Heart right ventricle (tissue), 16 donors: ENCODE results near the gene HIF1AN. TPM values are rescaled to one million over a fixed set of nuclear protein-coding genes. Genes with fewer than 3 reads are reported as not detected.

ENCODE experiments used
- ATAC-seq, 8 donors: fragments of 200-7000 bp; cut with Tn5 transposase; one replicate each; pipeline ENCODE4 v1.9.1; 2020; ENCODE audit warnings: mild to moderate bottlenecking in 8 of 8, moderate library complexity in 8 of 8, moderate number of reproducible peaks in 1 of 8
- DNase-seq, 2 donors: peaks; one replicate each; pipeline ENCODE4 v3.0.0-alpha.2; 2020
- H3K27ac ChIP-seq, 10 donors: fragments of 200-600 bp; sonication (generic) in 2 of 10; one replicate each; pipeline versions ENCODE4 v1.5.0 to v1.8.0; 2020 to 2022; ENCODE audit warnings: mild to moderate bottlenecking in 3 of 10
- H3K27me3 ChIP-seq, 7 donors: fragments of 200-600 bp; one replicate each; pipeline ENCODE4 v1.8.0; 2021 to 2022; ENCODE audit warnings: mild to moderate bottlenecking in 2 of 7
- H3K36me3 ChIP-seq, 9 donors: fragments of 200-600 bp; sonication (generic) in 1 of 9; one replicate each; pipeline versions ENCODE4 v1.5.0 to v1.8.0; 2020 to 2022; ENCODE audit warnings: mild to moderate bottlenecking in 2 of 9
- H3K4me1 ChIP-seq, 9 donors: fragments of 200-600 bp; sonication (generic) in 1 of 9; one replicate each; pipeline versions ENCODE4 v1.5.0 to v1.8.0; 2020 to 2022; ENCODE audit warnings: mild to moderate bottlenecking in 4 of 9
- H3K4me3 ChIP-seq, 10 donors: fragments of 200-600 bp; sonication (generic) in 2 of 10; one replicate each; pipeline versions ENCODE4 v1.5.0 to v1.8.0; 2020 to 2022; ENCODE audit warnings: mild to moderate bottlenecking in 7 of 10, moderate library complexity in 2 of 10
- H3K9me3 ChIP-seq, 11 donors: fragments of 200-600 bp in 10 of 11; sonication (generic) in 2 of 11; one replicate each; pipeline versions ENCODE4 v1.5.0 to v1.8.0; 2013 to 2022; ENCODE audit warnings: mild to moderate bottlenecking in 2 of 11, control low read depth in 1 of 11, moderate library complexity in 1 of 11
- CTCF ChIP-seq, 9 donors: fragments of 200-600 bp; sonication (generic) in 2 of 9; IDR thresholded peaks; one replicate each; pipeline versions ENCODE4 v1.5.0 to v1.8.0; 2021 to 2022; ENCODE audit warnings: antibody characterized with exemption in 9 of 9, mild to moderate bottlenecking in 5 of 9, moderate library complexity in 1 of 9
- WGBS, 2 donors: extraction: QIAGEN DNeasy Blood & Tissue Kit; methylation state at CpG; one replicate each; pipeline ENCODE4 v1.1.7; 2013; ENCODE audit warnings: inconsistent platforms in 1 of 2; 5-methylcytosine and 5-hydroxymethylcytosine counted together
- intact Hi-C, 10 donors: fragments of 100-400 bp; cut with DNase I; formaldehyde crosslinking; loops; one replicate each; pipeline versions ENCODE4 v1.11.1 to v1.14.2; 2022
- polyA plus RNA-seq, 2 donors: library from polyadenylated mRNA; stranded (reverse); fragments of 200-250 nt; gene quantifications; one replicate each; pipeline ENCODE4 v1.2.3, GENCODE V29; 2013
- total RNA-seq, 10 donors: library from RNA; stranded (reverse); fragmentation: NEBNext Ultra II Directional in 3 of 10; extraction: Animal tissue kit (Norgen Biotek cat#: 25700) in 3 of 10; gene quantifications; one replicate each; pipeline versions ENCODE4 v1.2.1 to v1.2.4, GENCODE V29; 2021 to 2023
- donor health status: Arrhythmogenic right ventricular cardiomyopathy.
- donor health status: ischemic (EF 13 %, LVEDD 7.1; RV severe dilation, severe dysfunction).
- donor health status: healthy with polysubstance abuse.
- donor health status: DM: no; HTN: yes; CAD: no.
- donor health status: DM: no; HTN: no; CAD: no.
- donor health status: ischemic (EF 25% LVEDD 6.9; RV normal size, moderate dysfunction).
- donor health status: ischemic (EF 25% LVEDD 5.7; RV mildly dilated, moderate dysfunction).
- donor health status: healthy.
- donor health status: DM: yes; HTN: yes; CAD: no.
- donor health status: Ischemic cardiomyopathy.
- donor health status: ischemic (EF 35%, LVEDD 5.7; RV mildly dilated, moderate dysfunction).
- donor health status: nonischemic (EF 11% LVEDD 7.7; RV severe dilation, severe dysfunction).
- donor health status: DM: yes; HTN: yes; CAD: no.
- donor health status: PGD.
- donor health status: ischemic (EF 29% LVEDD 5.4; RV normal size, mild dysfunction).
- donor health status: nonischemic (EF 23%, LVEDD 6.1; RV moderate dilation, normal function).

HIF1AN gene
- total and polyA plus RNA-seq, 12 donors, result 7.1 to 66.8 (median 48.4) TPM

GRCh38 chr10:100520811-100521210 lies 14.9 kb upstream of the HIF1AN start:
- TF ChIP-seq CTCF (IDR thresholded peaks at IDR 0.05), result no peak
- Histone ChIP-seq H3K4me3 (no peak overlapping the region), H3K36me3 (peaks cover 0 to 48% (median 18%) of the 10 kb centered on the region in 9 donors), H3K9me3 (no peaks in the 10 kb centered on the region), H3K27ac (no peak overlapping the region), H3K27me3 (peaks cover 0 to 13% (median 0%) of the 10 kb centered on the region in 7 donors), H3K4me1 (peaks cover 0 to 19% (median 14%) of the 10 kb centered on the region in 9 donors)
- ATAC-seq (no peak), DNase-seq (no peak)
- 80 to 84% methylated on average over 3 of the region's 3 CpGs for WGBS, 2 donors
- intact Hi-C loops, result no loop called here

- TF ChIP-seq CTCF (IDR thresholded peaks at IDR 0.05), result no peak
- Histone ChIP-seq H3K4me1 (peaks cover 0 to 21% (median 16%) of the 10 kb centered on the region in 9 donors), H3K27me3 (peaks cover 0 to 13% (median 0%) of the 10 kb centered on the region in 7 donors), H3K36me3 (peaks cover 0 to 58% (median 27%) of the 10 kb centered on the region in 9 donors), H3K9me3 (no peaks in the 10 kb centered on the region), H3K4me3 (no peak overlapping the region), H3K27ac (no peak overlapping the region)
- DNase-seq (no peak), ATAC-seq (no peak)
- WGBS, 2 donors, result 79 to 80% methylated on average over 5 of the region's 5 CpGs
- intact Hi-C loops, result no loop called here
Measured at GRCh38 chr10:100522107-100522801, 13.5 kb upstream of the HIF1AN start.

GRCh38 chr10:100522945-100523344 lies 12.8 kb upstream of the HIF1AN start:
- intact Hi-C loops, result no loop called here
- ATAC-seq (no peak), DNase-seq (no peak)
- Histone ChIP-seq H3K27me3 (peaks cover 0 to 13% (median 0%) of the 10 kb centered on the region in 7 donors), H3K4me3 (no peak overlapping the region), H3K27ac (no peak overlapping the region), H3K4me1 (peaks cover 2 to 28% (median 23%) of the 10 kb centered on the region in 9 donors), H3K36me3 (peaks cover 0 to 65% (median 27%) of the 10 kb centered on the region in 9 donors), H3K9me3 (no peaks in the 10 kb centered on the region)
- WGBS, 2 donors, result 92 to 94% methylated on average over 9 of the region's 9 CpGs
- TF ChIP-seq CTCF (IDR thresholded peaks at IDR 0.05), result no peak

GRCh38 chr10:100524206-100524605 lies 11.5 kb upstream of the HIF1AN start:
- ATAC-seq, result no peak
- H3K4me1 ChIP-seq, result peaks cover 6 to 30% (median 26%) of the 10 kb centered on the region in 9 donors
- 85 to 88% methylated on average over 6 of the region's 6 CpGs for whole genome bisulfite sequencing, 2 donors

More at GRCh38 chr10:100524206-100524605, 11.5 kb upstream of the HIF1AN start:
- Histone ChIP-seq H3K9me3 (no peaks in the 10 kb centered on the region), H3K27me3 (peaks cover 0 to 9% (median 0%) of the 10 kb centered on the region in 7 donors), H3K27ac (no peak overlapping the region), H3K4me3 (no peak overlapping the region), H3K36me3 (peaks cover 0 to 70% (median 27%) of the 10 kb centered on the region in 9 donors)
- intact Hi-C loops, result no loop called here
- no peak for DNase-seq
- no peak for TF ChIP-seq CTCF (IDR thresholded peaks at IDR 0.05)
